Esophagus (tissue), 2 donors: ENCODE results near the gene TBP. TPM values are rescaled to one million over a fixed set of nuclear protein-coding genes. Genes with fewer than 3 reads are reported as not detected.
"Not testable (repeated sequence)": the region's sequence is repeated elsewhere in the genome, so short reads cannot be mapped to it uniquely, and the experiment has no call there.

Source experiments
- H3K27ac ChIP-seq, 2 donors: one replicate each; pipeline ENCODE4 v1.5.1; 2013; ENCODE audit warnings: low read depth in 2 of 2, mild to moderate bottlenecking in 2 of 2, inconsistent platforms in 1 of 2, low read length in 1 of 2, moderate library complexity in 1 of 2
- H3K27me3 ChIP-seq, 2 donors: one replicate each; pipeline ENCODE4 v1.6.1; 2013; ENCODE audit warnings: low read length in 2 of 2, control low read depth in 1 of 2, mild to moderate bottlenecking in 1 of 2; ENCODE audit not compliant: insufficient read depth in 2 of 2, control insufficient read depth in 1 of 2
- H3K36me3 ChIP-seq, 2 donors: one replicate each; pipeline ENCODE4 v1.6.1; 2013; ENCODE audit warnings: low read length in 1 of 2; ENCODE audit not compliant: control insufficient read depth in 2 of 2, insufficient read depth in 2 of 2
- H3K4me1 ChIP-seq, 2 donors: one replicate each; pipeline ENCODE4 v1.6.1; 2013; ENCODE audit warnings: low read length in 1 of 2; ENCODE audit not compliant: control insufficient read depth in 2 of 2, insufficient read depth in 2 of 2
- H3K4me3 ChIP-seq, 2 donors: one replicate each; pipeline ENCODE4 v1.5.1; 2013; ENCODE audit warnings: low read length in 2 of 2, mild to moderate bottlenecking in 2 of 2, low read depth in 1 of 2, moderate library complexity in 1 of 2
- H3K9me3 ChIP-seq, 2 donors: one replicate each; pipeline ENCODE4 v1.6.1; 2013; ENCODE audit warnings: mild to moderate bottlenecking in 2 of 2, low read depth in 1 of 2, low read length in 1 of 2, moderate library complexity in 1 of 2; ENCODE audit not compliant: control insufficient read depth in 2 of 2, insufficient read depth in 1 of 2
- WGBS, 2 donors: extraction: QIAGEN DNeasy Blood & Tissue Kit; methylation state at CpG; one replicate each; pipeline ENCODE4 v1.1.7; 2013; 5-methylcytosine and 5-hydroxymethylcytosine counted together
- polyA plus RNA-seq, 2 donors: library from polyadenylated mRNA; stranded (reverse); fragments of 200-250 nt; gene quantifications; one replicate each; pipeline ENCODE4 v1.2.3, GENCODE V29; 2013
- donor health status: healthy with polysubstance abuse.
- donor health status: Bipolar disorder and iron deficiency.

The TBP gene
- polyA plus RNA-seq, 2 donors: 5.7 to 7.2 TPM

DNA sequence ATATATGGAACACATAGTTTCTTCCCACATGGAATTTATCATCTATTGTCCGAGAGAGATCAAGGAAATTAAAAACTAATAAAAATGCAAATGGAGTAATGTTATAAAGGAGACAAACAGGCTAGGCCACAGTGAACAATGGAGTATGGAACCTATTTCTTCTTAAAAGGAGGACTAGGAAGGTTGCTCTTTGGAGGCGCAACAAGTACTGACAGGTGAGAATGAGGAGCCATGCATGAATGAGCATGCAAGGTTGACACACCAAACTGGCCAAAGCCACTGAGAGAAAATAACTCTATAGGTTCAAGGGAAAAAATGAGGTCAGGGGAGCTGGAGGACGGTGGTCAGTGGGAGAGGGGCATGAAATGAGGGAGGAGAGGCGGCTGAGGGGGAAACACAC lies 41.9 kb upstream of the TBP start:
- WGBS, 2 donors: 69 to 77% methylated on average over 4 of the region's 4 CpGs
- H3K27me3 ChIP-seq: no peaks in the 10 kb centered on the region
- H3K4me1 ChIP-seq: peaks cover 0 to 4% of the 10 kb centered on the region in 2 donors
- H3K4me3 ChIP-seq: no peak overlapping the region
- no peaks in the 10 kb centered on the region for H3K9me3 ChIP-seq
- H3K27ac ChIP-seq: no peak overlapping the region
- H3K36me3 ChIP-seq: no peaks in the 10 kb centered on the region

DNA sequence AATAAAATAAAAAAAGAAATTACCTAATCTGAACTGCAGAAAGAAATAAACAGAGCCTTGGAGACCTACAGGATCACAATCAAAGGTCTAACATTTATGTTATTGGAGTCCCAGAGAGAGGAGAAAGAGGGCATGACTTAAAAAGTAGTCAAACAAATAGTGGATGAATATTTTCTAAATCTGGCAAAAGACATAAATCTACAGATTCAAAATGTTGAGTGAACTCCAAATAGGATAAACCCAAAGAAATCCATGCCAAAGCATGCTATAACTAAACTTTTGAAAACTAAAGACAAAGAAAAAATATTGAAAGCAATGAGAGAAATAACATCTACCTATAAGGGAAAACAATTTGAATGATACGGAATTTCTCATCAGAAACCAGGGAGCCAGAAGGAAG lies 39.3 kb upstream of the TBP start:
- H3K9me3 ChIP-seq: no peaks in the 10 kb centered on the region
- H3K4me1 ChIP-seq: peaks cover 0 to 4% of the 10 kb centered on the region in 2 donors
- no peaks in the 10 kb centered on the region for H3K27me3 ChIP-seq
- no peaks in the 10 kb centered on the region for H3K36me3 ChIP-seq
- no peak overlapping the region for H3K4me3 ChIP-seq
- no peak overlapping the region for H3K27ac ChIP-seq
- WGBS, 2 donors: 76 to 82% methylated on average over 1 of the region's 1 CpG

DNA sequence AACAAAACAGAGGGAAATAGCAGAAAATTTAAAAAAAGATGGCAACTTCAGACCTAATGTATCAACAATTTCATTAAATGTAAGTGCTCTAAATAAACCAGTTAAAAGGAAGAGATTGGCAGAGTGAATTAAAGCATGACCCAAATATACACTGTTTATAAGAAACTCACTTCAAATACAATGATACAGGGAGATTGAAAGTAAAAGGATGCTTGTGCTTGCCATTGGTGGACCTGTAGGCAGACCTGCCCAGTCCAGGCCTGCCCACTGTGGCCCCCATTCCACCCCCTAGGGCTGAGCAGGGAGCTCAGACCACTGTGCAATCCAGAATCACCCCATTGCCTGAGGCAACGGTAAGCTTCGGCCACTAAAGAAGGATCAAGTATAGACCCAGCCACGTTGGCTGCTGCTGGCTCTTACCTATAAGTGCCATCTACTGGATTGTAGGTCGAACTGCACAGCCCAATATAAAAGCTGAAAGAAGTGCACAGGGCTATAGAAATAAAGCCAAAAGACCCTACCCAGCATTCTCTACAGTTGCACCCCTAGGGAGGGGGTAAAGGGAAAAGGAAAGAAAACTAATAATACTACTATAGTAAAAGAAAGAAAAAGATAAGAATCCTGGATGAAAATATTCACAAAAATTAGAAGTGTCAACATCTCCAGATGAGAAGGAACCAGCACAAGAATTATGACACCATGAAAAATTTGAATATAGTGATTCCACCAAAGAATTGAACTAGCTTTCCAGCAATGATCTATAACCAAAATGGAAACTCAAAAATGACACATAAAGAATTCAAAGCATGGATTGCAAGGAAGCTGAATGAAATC lies 37.2 kb upstream of the TBP start:
- Histone ChIP-seq H3K36me3 (no peaks in the 10 kb centered on the region), H3K4me3 (no peak overlapping the region), H3K4me1 (peaks cover 0 to 4% of the 10 kb centered on the region in 2 donors), H3K27me3 (no peaks in the 10 kb centered on the region), H3K27ac (no peak overlapping the region), H3K9me3 (no peaks in the 10 kb centered on the region)
- WGBS, 2 donors: 0 to 1% methylated on average over 4 of the region's 4 CpGs

DNA sequence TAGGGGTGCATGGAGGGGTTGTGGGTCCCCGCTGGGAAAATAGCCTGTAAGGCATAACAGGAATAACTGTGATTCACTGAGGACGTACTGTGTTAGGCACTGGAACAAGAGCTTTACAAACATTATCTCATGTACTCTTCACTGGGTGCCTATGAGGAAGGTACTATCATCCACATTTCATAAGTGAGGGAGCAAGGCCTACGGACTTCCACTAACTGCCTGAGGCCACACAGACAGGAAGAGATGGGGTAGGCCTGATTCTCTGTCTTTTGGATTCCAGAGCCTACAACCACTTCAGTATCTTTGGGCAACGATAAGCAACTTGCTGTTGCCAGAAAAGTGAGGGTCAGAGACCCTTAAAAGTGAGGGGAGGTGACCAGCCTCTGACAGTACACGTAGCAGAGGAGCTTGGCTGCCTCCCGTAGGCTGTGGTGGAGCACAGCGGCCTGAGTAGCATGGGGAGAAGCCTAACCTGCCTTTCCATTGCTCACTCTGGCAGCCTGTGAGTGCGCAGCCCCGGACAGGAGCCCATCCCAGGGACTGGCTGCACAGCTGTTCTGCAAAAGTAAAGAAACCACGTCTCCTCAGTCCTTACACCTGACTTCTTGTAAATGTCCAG lies 31.5 kb upstream of the TBP start:
- WGBS, 2 donors: 81 to 86% methylated on average over 10 of the region's 10 CpGs
- no peaks in the 10 kb centered on the region for H3K27me3 ChIP-seq
- no peak overlapping the region for H3K4me3 ChIP-seq
- H3K4me1 ChIP-seq: no peaks in the 10 kb centered on the region
- no peak overlapping the region for H3K27ac ChIP-seq
- no peaks in the 10 kb centered on the region for H3K9me3 ChIP-seq
- H3K36me3 ChIP-seq: no peaks in the 10 kb centered on the region

DNA sequence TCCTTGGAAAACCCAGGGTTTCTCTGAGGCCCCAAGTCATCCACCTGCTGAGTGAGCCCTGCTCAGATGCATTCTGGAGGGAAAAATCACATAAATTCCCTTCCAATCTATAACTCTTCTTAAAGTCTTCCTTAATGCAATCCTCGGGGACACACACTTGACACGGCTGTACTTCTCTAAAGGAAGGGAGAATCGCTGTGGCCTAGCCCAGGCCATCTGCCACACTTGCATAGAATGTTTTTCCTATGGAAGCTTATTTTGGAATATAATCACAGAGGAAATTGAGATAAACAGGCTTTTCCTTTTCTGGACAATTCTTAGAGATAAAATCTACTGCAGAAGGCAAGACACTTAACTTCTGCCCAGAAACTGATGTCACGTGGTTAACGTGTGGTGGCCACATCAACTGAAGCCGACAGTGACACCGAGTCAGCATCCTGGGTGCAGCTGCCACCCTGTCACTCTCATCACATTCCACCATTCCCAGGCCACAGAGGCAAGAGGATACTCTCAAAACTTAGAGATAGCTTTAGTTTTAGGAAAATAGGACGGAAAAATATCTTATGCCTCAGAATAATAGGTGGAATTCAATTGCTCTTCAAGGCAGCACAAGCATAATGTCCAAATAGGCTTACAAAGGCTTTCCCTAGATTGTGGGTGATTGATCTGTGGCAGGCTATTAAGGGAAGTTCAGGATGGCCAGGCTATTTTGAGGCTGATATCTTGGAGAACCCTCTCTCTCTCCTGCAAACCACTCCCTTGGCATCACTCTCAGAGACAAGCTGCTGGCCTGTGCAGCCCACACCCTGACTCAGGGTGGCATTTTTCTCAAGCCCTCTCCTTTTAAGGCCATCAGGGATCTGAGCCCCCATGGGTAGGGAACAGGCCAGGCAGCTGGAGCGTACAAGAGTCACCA lies 30.7 kb upstream of the TBP start:
- no peaks in the 10 kb centered on the region for H3K27me3 ChIP-seq
- no peak overlapping the region for H3K4me3 ChIP-seq
- no peaks in the 10 kb centered on the region for H3K36me3 ChIP-seq
- no peaks in the 10 kb centered on the region for H3K4me1 ChIP-seq
- WGBS, 2 donors: 70 to 73% methylated on average over 9 of the region's 9 CpGs
- no peak overlapping the region for H3K27ac ChIP-seq
- H3K9me3 ChIP-seq: no peaks in the 10 kb centered on the region

DNA sequence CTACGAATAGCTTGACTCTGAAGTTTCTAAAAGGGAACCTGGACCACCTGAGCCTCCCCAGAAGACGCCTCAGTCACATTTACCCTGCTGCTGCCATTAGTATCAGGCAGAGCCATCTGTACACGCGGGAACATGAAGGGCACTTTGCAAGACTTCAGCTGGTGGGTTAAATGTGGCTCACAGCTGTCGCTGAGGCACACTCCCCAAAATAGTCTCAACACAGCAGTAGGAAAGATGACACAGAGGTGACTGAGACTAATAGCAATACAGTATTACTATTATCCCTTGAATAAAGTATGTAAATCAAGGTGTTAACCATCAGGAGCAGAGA lies 30.0 kb upstream of the TBP start:
- WGBS, 2 donors: 71 to 80% methylated on average over 5 of the region's 5 CpGs

DNA sequence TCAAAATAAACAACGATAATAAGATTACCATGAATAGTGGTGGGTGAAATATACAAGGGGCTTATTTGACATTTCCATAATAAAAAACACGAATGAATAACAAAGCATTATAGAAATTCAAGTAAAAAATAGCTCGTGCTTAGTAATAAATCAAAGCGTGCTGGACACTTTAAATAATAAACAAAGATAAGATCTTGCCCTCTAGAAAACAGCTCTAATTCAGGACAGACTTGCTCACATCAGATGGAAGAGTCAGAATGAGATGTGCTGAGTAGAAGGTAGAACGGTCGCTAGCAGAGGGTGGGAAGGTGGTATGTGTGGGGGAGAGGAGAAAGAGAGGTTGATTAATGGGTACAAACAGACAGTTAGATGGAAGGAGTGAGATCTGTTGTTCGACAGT lies 28.4 kb upstream of the TBP start:
- Histone ChIP-seq H3K27me3 (no peaks in the 10 kb centered on the region), H3K4me3 (no peak overlapping the region), H3K9me3 (no peaks in the 10 kb centered on the region), H3K27ac (no peak overlapping the region), H3K36me3 (no peaks in the 10 kb centered on the region), H3K4me1 (no peaks in the 10 kb centered on the region)
- WGBS, 2 donors: 74% methylated on average over 7 of the region's 7 CpGs

More for the DNA sequence above, 30.0 kb upstream of the TBP start:
- Histone ChIP-seq H3K9me3 (no peaks in the 10 kb centered on the region), H3K27me3 (no peaks in the 10 kb centered on the region), H3K36me3 (no peaks in the 10 kb centered on the region), H3K4me1 (no peaks in the 10 kb centered on the region), H3K27ac (no peak overlapping the region), H3K4me3 (no peak overlapping the region)

DNA sequence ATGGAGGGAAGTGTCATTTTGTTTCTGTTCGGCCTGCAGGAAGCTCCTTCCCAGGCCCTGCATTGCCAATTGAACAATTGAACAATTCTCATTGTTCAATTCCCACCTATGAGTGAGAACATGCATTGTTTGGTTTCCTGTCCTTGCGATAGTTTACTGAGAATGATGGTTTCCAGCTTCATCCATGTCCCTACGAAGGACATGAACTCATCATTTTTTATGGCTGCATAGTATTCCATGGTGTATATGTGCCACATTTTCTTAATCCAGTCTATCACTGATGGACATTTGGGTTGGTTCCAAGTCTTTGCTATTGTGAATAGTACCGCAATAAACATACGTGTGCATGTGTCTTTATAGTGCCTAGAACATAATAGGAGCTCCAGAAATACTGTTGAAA lies 26.2 kb upstream of the TBP start:
- not testable (repeated sequence) for H3K4me3 ChIP-seq, H3K4me1 ChIP-seq, H3K9me3 ChIP-seq, H3K27me3 ChIP-seq, H3K27ac ChIP-seq, H3K36me3 ChIP-seq
- 90 to 93% methylated on average over 5 of the region's 5 CpGs for WGBS, 2 donors

DNA sequence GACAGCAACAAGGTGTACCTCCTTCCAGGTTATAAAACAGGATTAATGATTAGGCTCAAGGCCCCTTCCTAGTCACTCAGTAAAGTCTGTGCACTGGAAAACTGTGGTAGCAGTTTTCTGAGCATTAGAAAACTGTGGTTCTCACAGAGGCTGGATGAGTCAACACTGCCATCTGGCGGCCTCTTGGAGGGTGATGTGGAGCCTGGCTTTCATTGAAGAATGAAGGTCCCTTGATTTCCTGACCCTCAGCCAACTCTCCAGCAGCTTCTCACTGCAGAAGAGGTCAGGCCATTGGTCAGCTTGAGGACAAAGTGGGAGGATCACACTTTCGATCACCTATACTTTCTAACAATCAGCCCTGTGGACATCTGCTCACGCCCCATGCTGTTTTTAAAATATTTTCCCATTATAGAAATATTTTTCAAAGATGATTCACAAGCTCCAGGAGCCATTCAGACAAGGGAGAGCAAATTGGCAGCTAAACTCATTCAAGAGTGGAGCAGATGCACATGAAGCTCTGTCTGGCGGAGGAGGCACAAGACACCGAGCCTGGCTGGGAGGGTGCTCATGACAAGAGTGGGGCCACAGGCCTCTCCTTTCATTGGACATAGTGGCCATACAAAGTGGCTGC lies 24.2 kb upstream of the TBP start:
- H3K27ac ChIP-seq: no peak overlapping the region
- H3K4me3 ChIP-seq: no peak overlapping the region
- H3K9me3 ChIP-seq: no peaks in the 10 kb centered on the region
- peaks cover 0 to 9% of the 10 kb centered on the region in 2 donors for H3K36me3 ChIP-seq
- no peaks in the 10 kb centered on the region for H3K27me3 ChIP-seq
- 46 to 48% methylated on average over 5 of the region's 5 CpGs for WGBS, 2 donors
- H3K4me1 ChIP-seq: no peaks in the 10 kb centered on the region
